Measurements from ENCODE around the gene OTOA. TPM values are rescaled to one million over a fixed set of nuclear protein-coding genes. Genes with fewer than 3 reads are reported as not detected.

Gene OTOA
- polyA plus RNA-seq, 2 of the 4 experiments (the other 2 are of a cell fraction), result 0.05 TPM; not detected in 1

DNA sequence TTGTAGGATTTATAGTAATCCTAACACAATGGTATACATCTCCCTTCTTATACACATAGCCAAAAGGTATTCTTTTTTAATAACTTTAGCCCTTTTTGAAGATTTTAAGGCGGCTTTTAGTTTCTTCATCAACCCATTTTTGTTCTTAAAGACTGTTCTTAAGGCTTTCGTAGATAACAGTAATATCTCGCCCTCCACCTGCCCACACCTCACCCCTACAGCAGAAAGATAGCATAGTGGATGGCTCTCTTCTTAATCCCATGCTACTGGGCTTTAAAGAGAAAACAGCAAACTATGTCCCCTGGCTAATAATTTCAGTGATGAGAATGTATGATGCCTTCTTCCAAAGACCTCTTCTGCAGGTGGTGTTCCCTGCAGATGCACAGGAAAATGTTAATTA is 20.0 kb upstream of the OTOA start:
- FAIRE-seq (no peak), DNase-seq (ENCODE audit: low read depth in 1 of 2, low spot score in 1 of 2) (no peak), ATAC-seq (no peak)
- peaks cover 2% of the 10 kb centered on the region; the same call in 2 of the 3 replicates for H3K4me1 ChIP-seq
- ChIA-PET CTCF (interaction anchor here (8.7 kb wide), 1 partner anchor 15 kb away, joined by 57 read pairs; no protein-coding TSS in a partner anchor), POLR2A (no interaction called here)
- TF ChIP-seq, protein P1, sequence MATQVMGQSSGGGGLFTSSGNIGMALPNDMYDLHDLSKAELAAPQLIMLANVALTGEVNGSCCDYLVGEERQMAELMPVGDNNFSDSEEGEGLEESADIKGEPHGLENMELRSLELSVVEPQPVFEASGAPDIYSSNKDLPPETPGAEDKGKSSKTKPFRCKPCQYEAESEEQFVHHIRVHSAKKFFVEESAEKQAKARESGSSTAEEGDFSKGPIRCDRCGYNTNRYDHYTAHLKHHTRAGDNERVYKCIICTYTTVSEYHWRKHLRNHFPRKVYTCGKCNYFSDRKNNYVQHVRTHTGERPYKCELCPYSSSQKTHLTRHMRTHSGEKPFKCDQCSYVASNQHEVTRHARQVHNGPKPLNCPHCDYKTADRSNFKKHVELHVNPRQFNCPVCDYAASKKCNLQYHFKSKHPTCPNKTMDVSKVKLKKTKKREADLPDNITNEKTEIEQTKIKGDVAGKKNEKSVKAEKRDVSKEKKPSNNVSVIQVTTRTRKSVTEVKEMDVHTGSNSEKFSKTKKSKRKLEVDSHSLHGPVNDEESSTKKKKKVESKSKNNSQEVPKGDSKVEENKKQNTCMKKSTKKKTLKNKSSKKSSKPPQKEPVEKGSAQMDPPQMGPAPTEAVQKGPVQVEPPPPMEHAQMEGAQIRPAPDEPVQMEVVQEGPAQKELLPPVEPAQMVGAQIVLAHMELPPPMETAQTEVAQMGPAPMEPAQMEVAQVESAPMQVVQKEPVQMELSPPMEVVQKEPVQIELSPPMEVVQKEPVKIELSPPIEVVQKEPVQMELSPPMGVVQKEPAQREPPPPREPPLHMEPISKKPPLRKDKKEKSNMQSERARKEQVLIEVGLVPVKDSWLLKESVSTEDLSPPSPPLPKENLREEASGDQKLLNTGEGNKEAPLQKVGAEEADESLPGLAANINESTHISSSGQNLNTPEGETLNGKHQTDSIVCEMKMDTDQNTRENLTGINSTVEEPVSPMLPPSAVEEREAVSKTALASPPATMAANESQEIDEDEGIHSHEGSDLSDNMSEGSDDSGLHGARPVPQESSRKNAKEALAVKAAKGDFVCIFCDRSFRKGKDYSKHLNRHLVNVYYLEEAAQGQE (IDR thresholded peaks at IDR 0.05), result no peak
- TF ChIP-seq, protein P2, sequence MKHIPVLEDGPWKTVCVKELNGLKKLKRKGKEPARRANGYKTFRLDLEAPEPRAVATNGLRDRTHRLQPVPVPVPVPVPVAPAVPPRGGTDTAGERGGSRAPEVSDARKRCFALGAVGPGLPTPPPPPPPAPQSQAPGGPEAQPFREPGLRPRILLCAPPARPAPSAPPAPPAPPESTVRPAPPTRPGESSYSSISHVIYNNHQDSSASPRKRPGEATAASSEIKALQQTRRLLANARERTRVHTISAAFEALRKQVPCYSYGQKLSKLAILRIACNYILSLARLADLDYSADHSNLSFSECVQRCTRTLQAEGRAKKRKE (CRISPR knock-in tag; IDR thresholded peaks at IDR 0.05; ENCODE audit: low read depth), result no peak
- TF ChIP-seq POLR2A (IDR thresholded peaks at IDR 0.05; ENCODE audit: low read length) (no peak), CBX2 (IDR thresholded peaks at IDR 0.05; ENCODE audit: borderline replicate concordance, low read depth) (no peak), POLR2AphosphoS2 (conservative IDR thresholded peaks at IDR 0.05; ENCODE audit: low read length) (no peak), BHLHE40 (IDR thresholded peaks at IDR 0.05; ENCODE audit: low read depth, low read length) (no peak), TFCP2L1 (CRISPR knock-in tag; IDR thresholded peaks at IDR 0.05) (no peak), RCOR1 (IDR thresholded peaks at IDR 0.05; ENCODE audit: low read depth, low read length) (no peak), SMC3 (IDR thresholded peaks at IDR 0.05) (no peak), CHD2 (IDR thresholded peaks at IDR 0.05; ENCODE audit: low read length, partially characterized antibody) (no peak), JUN (IDR thresholded peaks at IDR 0.05) (no peak)
- TF ChIP-seq, protein P3, sequence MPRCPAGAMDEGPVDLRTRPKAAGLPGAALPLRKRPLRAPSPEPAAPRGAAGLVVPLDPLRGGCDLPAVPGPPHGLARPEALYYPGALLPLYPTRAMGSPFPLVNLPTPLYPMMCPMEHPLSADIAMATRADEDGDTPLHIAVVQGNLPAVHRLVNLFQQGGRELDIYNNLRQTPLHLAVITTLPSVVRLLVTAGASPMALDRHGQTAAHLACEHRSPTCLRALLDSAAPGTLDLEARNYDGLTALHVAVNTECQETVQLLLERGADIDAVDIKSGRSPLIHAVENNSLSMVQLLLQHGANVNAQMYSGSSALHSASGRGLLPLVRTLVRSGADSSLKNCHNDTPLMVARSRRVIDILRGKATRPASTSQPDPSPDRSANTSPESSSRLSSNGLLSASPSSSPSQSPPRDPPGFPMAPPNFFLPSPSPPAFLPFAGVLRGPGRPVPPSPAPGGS (IDR thresholded peaks at IDR 0.05), result no peak
- TF ChIP-seq, protein P4, sequence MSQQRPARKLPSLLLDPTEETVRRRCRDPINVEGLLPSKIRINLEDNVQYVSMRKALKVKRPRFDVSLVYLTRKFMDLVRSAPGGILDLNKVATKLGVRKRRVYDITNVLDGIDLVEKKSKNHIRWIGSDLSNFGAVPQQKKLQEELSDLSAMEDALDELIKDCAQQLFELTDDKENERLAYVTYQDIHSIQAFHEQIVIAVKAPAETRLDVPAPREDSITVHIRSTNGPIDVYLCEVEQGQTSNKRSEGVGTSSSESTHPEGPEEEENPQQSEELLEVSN (IDR thresholded peaks at IDR 0.05; ENCODE audit: borderline replicate concordance, low read depth), result no peak
- H3K9me3 ChIP-seq, result no peaks in the 10 kb centered on the region
- H3K4me2 ChIP-seq, result no peak overlapping the region
- 90% methylated on average over 3 of the region's 3 CpGs for WGBS (ENCODE audit: missing lambda C conversion rate)
- H3K27ac ChIP-seq, result no peak overlapping the region
- no peak overlapping the region for H3K4me3 ChIP-seq

DNA sequence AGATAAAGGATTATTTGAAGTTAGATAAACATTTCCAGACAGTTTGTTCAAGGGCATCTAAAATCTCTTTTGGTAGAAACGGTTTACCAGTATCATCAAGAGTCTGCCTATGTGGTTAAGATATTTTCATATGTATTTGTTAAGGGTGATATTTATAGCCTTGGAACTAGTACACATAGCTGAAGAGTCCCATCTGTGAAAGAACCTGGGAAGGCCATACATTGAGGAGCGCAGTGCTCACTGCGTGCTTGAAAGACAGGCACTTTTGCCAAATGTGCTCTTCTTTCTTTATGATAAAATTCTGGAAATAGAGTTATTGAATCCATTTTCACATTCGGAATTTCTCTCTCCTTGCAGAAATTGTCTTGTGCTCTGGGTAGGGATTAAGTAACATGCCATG is 19.1 kb upstream of the OTOA start:
- TF ChIP-seq, protein P5, sequence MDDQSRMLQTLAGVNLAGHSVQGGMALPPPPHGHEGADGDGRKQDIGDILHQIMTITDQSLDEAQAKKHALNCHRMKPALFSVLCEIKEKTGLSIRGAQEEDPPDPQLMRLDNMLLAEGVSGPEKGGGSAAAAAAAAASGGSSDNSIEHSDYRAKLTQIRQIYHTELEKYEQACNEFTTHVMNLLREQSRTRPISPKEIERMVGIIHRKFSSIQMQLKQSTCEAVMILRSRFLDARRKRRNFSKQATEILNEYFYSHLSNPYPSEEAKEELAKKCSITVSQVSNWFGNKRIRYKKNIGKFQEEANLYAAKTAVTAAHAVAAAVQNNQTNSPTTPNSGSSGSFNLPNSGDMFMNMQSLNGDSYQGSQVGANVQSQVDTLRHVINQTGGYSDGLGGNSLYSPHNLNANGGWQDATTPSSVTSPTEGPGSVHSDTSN (IDR thresholded peaks at IDR 0.05), result no peak
- TF ChIP-seq ZFP36 (IDR thresholded peaks at IDR 0.05; ENCODE audit: borderline replicate concordance, partially characterized antibody), result no peak
- TF ChIP-seq, protein P6, sequence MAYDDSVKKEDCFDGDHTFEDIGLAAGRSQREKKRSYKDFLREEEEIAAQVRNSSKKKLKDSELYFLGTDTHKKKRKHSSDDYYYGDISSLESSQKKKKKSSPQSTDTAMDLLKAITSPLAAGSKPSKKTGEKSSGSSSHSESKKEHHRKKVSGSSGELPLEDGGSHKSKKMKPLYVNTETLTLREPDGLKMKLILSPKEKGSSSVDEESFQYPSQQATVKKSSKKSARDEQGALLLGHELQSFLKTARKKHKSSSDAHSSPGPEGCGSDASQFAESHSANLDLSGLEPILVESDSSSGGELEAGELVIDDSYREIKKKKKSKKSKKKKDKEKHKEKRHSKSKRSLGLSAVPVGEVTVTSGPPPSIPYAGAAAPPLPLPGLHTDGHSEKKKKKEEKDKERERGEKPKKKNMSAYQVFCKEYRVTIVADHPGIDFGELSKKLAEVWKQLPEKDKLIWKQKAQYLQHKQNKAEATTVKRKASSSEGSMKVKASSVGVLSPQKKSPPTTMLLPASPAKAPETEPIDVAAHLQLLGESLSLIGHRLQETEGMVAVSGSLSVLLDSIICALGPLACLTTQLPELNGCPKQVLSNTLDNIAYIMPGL (CRISPR knock-in tag; IDR thresholded peaks at IDR 0.05; ENCODE audit: borderline replicate concordance), result no peak
- no peak for TF ChIP-seq FOSB (CRISPR knock-in tag; IDR thresholded peaks at IDR 0.05)
- no peak for TF ChIP-seq CBX8 (IDR thresholded peaks at IDR 0.05)
- TF ChIP-seq POLR2AphosphoS2 (conservative IDR thresholded peaks at IDR 0.05; ENCODE audit: low read length), result no peak
- TF ChIP-seq RFX5 (IDR thresholded peaks at IDR 0.05), result no peak
- TF ChIP-seq PHF8 (IDR thresholded peaks at IDR 0.05; ENCODE audit: borderline replicate concordance, low read depth), result no peak
- no peak for TF ChIP-seq POLR2A (IDR thresholded peaks at IDR 0.05; ENCODE audit: low read length)
- TF ChIP-seq, protein P3 (IDR thresholded peaks at IDR 0.05), result no peak
- TF ChIP-seq, protein P2 (CRISPR knock-in tag; IDR thresholded peaks at IDR 0.05; ENCODE audit: low read depth), result no peak
- TF ChIP-seq, protein P7, sequence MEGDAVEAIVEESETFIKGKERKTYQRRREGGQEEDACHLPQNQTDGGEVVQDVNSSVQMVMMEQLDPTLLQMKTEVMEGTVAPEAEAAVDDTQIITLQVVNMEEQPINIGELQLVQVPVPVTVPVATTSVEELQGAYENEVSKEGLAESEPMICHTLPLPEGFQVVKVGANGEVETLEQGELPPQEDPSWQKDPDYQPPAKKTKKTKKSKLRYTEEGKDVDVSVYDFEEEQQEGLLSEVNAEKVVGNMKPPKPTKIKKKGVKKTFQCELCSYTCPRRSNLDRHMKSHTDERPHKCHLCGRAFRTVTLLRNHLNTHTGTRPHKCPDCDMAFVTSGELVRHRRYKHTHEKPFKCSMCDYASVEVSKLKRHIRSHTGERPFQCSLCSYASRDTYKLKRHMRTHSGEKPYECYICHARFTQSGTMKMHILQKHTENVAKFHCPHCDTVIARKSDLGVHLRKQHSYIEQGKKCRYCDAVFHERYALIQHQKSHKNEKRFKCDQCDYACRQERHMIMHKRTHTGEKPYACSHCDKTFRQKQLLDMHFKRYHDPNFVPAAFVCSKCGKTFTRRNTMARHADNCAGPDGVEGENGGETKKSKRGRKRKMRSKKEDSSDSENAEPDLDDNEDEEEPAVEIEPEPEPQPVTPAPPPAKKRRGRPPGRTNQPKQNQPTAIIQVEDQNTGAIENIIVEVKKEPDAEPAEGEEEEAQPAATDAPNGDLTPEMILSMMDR (IDR thresholded peaks at IDR 0.05), result no peak
- CTCF ChIA-PET, result interaction anchor here (1.1 to 8.7 kb wide), 3 partner anchors 11 to 22 kb away, joined by 4 to 57 read pairs (median 4); no protein-coding TSS in a partner anchor

More for the DNA sequence above, 19.1 kb upstream of the OTOA start:
- Histone ChIP-seq H3K4me2 (no peak overlapping the region), H3K4me3 (no peak overlapping the region), H3K9me3 (no peaks in the 10 kb centered on the region), H3K27ac (no peak overlapping the region), H3K4me1 (no peaks in the 10 kb centered on the region)
- 88% methylated on average over 4 of the region's 4 CpGs for WGBS (ENCODE audit: missing lambda C conversion rate)
- no peak for FAIRE-seq
- no peak for ATAC-seq
- POLR2A ChIA-PET, result no interaction called here
- no peak for DNase-seq (ENCODE audit: low read depth in 1 of 2, low spot score in 1 of 2)

Measured in A549 (cell line).